ENCODE results near the gene USH1G. TPM values are rescaled to one million over a fixed set of nuclear protein-coding genes. Genes with fewer than 3 reads are reported as not detected.
A peak's percentile ranks its signal among the peaks of the same experiment; 100 is the strongest.

USH1G gene
- total RNA-seq, 6 experiments from 2014 or later: not detected

DNA sequence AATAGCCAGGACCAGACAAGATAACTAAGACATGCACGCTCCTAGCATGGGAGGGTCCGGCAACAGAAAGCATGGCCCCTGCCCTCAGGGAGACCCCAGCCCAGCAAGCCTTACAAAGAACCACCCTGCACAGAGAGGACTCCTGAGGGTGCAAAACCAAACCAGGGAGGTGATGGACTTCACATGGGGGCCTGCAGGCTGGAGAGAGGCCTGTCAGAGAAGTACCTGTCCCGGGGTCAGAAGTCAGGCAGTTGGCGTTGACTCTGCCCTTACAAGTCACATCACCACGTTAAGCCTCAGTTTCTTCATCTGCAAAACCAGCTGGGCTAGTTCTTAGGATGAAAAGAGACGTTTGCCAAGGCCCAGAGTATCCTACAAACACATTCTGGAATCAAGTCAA lies 5.7 kb upstream of the USH1G start:
- Mint-ChIP-seq H3K27ac (no peak overlapping the region), H3K36me3 (ENCODE audit: low read depth) (no peaks in the 10 kb centered on the region), H3K4me3 (no peak overlapping the region), H3K4me1 (ENCODE audit: low read depth) (no peaks in the 10 kb centered on the region), H3K27me3 (ENCODE audit: insufficient read depth) (peaks cover 53% of the 10 kb centered on the region), H3K9me3 (no peaks in the 10 kb centered on the region)
- no peak for DNase-seq
- TF ChIP-seq, protein P1, sequence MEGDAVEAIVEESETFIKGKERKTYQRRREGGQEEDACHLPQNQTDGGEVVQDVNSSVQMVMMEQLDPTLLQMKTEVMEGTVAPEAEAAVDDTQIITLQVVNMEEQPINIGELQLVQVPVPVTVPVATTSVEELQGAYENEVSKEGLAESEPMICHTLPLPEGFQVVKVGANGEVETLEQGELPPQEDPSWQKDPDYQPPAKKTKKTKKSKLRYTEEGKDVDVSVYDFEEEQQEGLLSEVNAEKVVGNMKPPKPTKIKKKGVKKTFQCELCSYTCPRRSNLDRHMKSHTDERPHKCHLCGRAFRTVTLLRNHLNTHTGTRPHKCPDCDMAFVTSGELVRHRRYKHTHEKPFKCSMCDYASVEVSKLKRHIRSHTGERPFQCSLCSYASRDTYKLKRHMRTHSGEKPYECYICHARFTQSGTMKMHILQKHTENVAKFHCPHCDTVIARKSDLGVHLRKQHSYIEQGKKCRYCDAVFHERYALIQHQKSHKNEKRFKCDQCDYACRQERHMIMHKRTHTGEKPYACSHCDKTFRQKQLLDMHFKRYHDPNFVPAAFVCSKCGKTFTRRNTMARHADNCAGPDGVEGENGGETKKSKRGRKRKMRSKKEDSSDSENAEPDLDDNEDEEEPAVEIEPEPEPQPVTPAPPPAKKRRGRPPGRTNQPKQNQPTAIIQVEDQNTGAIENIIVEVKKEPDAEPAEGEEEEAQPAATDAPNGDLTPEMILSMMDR (IDR thresholded peaks at IDR 0.05): no peak

DNA sequence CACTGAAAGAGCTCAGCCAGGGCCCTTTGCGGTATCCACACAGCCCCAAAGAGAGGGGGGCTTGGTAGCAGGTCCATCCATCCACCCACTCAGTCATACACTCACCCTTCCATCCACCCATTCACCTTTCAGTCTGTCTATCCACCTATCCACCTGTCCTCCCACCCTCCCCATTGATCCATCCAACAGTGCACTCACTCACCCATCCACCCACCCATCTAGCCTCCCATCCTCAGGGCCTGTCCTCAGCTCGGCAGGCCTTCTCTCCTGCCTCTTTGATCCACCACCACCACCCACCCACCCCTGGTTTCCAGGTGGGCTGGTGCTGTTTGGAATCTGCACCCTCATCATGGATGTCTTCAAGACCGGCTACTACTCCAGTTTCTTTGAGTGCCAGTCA lies 2.2 kb upstream of the USH1G start:
- Mint-ChIP-seq H3K27me3 (ENCODE audit: insufficient read depth) (peaks cover 46% of the 10 kb centered on the region), H3K4me3 (no peak overlapping the region), H3K9me3 (no peaks in the 10 kb centered on the region), H3K4me1 (ENCODE audit: low read depth) (no peaks in the 10 kb centered on the region), H3K27ac (no peak overlapping the region), H3K36me3 (ENCODE audit: low read depth) (no peaks in the 10 kb centered on the region)
- TF ChIP-seq, protein P1 (IDR thresholded peaks at IDR 0.05): no peak
- DNase-seq: no peak

- TF ChIP-seq, protein P1 (IDR thresholded peaks at IDR 0.05): no peak
- Mint-ChIP-seq H3K9me3 (no peaks in the 10 kb centered on the region), H3K27me3 (ENCODE audit: insufficient read depth) (peaks cover 46% of the 10 kb centered on the region), H3K27ac (no peak within 1 kb of the TSS), H3K36me3 (ENCODE audit: low read depth) (no peaks in the 10 kb centered on the region), H3K4me1 (ENCODE audit: low read depth) (no peaks in the 10 kb centered on the region), H3K4me3 (no peak within 1 kb of the TSS)
- no peak for DNase-seq
Observed at GRCh38 chr17:74924250-74924948, 1.3 kb upstream of the USH1G start, which contains the start of gene OTOP2. Gene OTOP2 (plus strand): TSS chr17:74924273. CDS start chr17:74924633, 360 bp downstream.

DNA sequence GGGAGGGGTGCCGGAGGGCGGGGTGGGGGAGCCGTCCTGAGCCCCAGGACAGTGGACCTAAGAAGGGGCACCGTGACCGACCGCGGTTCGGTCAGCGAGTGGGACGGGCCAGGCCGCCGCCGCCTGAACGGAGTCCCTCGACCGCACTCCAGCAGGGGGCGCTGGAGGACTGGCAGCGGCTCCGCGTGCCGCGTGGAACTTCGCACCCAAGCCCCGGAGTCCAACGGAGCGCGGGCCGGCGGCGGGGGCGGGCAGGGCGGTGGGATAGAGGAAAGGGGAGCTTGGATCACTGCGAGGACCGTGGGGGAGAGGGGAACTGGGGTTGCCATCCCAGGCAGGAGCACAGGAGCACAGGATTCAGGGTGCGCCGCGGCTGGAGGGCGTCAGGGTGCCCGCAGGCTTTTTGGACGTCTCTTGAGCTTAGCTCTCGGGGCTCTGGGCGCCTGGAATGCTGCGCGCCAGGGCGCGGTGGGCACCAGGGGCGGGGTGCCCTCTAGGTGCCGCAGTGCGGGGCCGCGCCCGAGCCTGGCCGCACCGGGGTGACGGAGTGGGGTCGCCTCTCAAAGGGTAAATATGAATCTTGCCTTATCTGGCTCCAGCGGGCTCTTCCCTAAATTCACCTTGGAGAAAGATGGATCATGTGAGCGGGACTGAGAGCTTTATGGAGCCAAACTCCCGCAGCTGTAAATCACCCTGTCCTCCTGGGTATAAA lies 639 bp upstream of the USH1G start:
- Mint-ChIP-seq H3K36me3 (ENCODE audit: low read depth) (no peaks in the 10 kb centered on the region), H3K27me3 (ENCODE audit: insufficient read depth) (peaks cover 43% of the 10 kb centered on the region), H3K4me1 (ENCODE audit: low read depth) (no peaks in the 10 kb centered on the region), H3K4me3 (no peak overlapping the region), H3K27ac (no peak overlapping the region), H3K9me3 (no peaks in the 10 kb centered on the region)
- TF ChIP-seq, protein P1 (IDR thresholded peaks at IDR 0.05): peak; percentile 86
- no peak for DNase-seq

- H3K27ac Mint-ChIP-seq: no peak overlapping the region
- TF ChIP-seq, protein P1 (IDR thresholded peaks at IDR 0.05): no peak
- no peaks in the 10 kb centered on the region for H3K36me3 Mint-ChIP-seq (ENCODE audit: low read depth)
- no peaks in the 10 kb centered on the region for H3K4me1 Mint-ChIP-seq (ENCODE audit: low read depth)
- no peaks in the 10 kb centered on the region for H3K9me3 Mint-ChIP-seq
- no peak for DNase-seq
- H3K27me3 Mint-ChIP-seq (ENCODE audit: insufficient read depth): peaks cover 29% of the 10 kb centered on the region
- no peak overlapping the region for H3K4me3 Mint-ChIP-seq
Observed at GRCh38 chr17:74922172-74922571, 883 bp downstream of the USH1G start.

Measured in HFFc6 (cell line).